HEK293T (cell line): ENCODE data around the gene CDRT4.

Experiments
- BHLHE40 ChIP-seq: fragments of 450-650 bp; IDR thresholded peaks from 2 replicates; pipeline ENCODE4 v1.6.1; 2016; ENCODE audit warnings: mild to moderate bottlenecking, moderate library complexity, borderline replicate concordance
- ELF4 ChIP-seq: fragments of 450-650 bp; IDR thresholded peaks from 2 replicates; pipeline ENCODE4 v1.6.1; 2017; ENCODE audit warnings: antibody characterized with exemption
- FOXK2 ChIP-seq: fragments of 450-650 bp; IDR thresholded peaks from 2 replicates; pipeline ENCODE4 v1.6.1; 2016; ENCODE audit warnings: mild to moderate bottlenecking
- HDGF ChIP-seq: fragments of 450-650 bp; IDR thresholded peaks from 2 replicates; pipeline ENCODE4 v1.6.1; 2017; ENCODE audit warnings: antibody characterized with exemption, borderline replicate concordance
- L3MBTL2 ChIP-seq: fragments of 450-650 bp; conservative IDR thresholded peaks from 2 replicates; pipeline ENCODE4 v1.6.1; 2016; ENCODE audit warnings: mild to moderate bottlenecking
- NFRKB ChIP-seq: fragments of 450-650 bp; IDR thresholded peaks from 2 replicates; pipeline ENCODE4 v1.6.1; 2016; ENCODE audit warnings: mild to moderate bottlenecking, moderate library complexity
- PKNOX1 ChIP-seq: fragments of 450-650 bp; IDR thresholded peaks from 2 replicates; pipeline ENCODE4 v1.6.1; 2016
- SP1 ChIP-seq: fragments of 450-650 bp; IDR thresholded peaks from 2 replicates; pipeline ENCODE4 v1.6.1; 2017
- SUZ12 ChIP-seq: fragments of 450-650 bp; IDR thresholded peaks from 2 replicates; pipeline ENCODE4 v1.6.1; 2016; ENCODE audit warnings: mild to moderate bottlenecking
- TARDBP ChIP-seq: fragments of 450-650 bp; IDR thresholded peaks from 2 replicates; pipeline ENCODE4 v1.6.1; 2016
- ZNF384 ChIP-seq: fragments of 450-650 bp; IDR thresholded peaks from 2 replicates; pipeline ENCODE4 v1.6.1; 2016

GRCh38 chr17:15507896-15508295 is 40.5 kb upstream of the CDRT4 start:
- no peak for TF ChIP-seq NFRKB
- no peak for TF ChIP-seq ELF4
- TF ChIP-seq BHLHE40: no peak
- no peak for TF ChIP-seq SP1
- TF ChIP-seq FOXK2: no peak
- no peak for TF ChIP-seq PKNOX1
- TF ChIP-seq HDGF: no peak
- TF ChIP-seq SUZ12: no peak
- no peak for TF ChIP-seq L3MBTL2
- TF ChIP-seq ZNF384: no peak
- no peak for TF ChIP-seq TARDBP
